DOHH2 (cell line): Measurements from ENCODE around the gene NEK1.

ENCODE experiments used
- H3F3A ChIP-seq: fragments of 200-600 bp; sonication (generic), shearing (Covaris generic); 2 replicates; pipeline ENCODE4 v1.6.0; 2016; ENCODE audit warnings: antibody characterized with exemption, mild to moderate bottlenecking; ENCODE audit not compliant: control insufficient read depth, insufficient read depth
- H3K27ac ChIP-seq: fragments of 200-600 bp; sonication (generic); 2 replicates; pipeline ENCODE4 v1.5.1; 2014; ENCODE audit warnings: low read depth, mild to moderate bottlenecking, low read length, moderate library complexity
- H3K27me3 ChIP-seq: fragments of 200-600 bp; sonication (generic); 2 replicates; pipeline ENCODE4 v1.6.1; 2014; ENCODE audit warnings: mild to moderate bottlenecking, low read length, mixed read lengths; ENCODE audit not compliant: control insufficient read depth
- H3K36me3 ChIP-seq: fragments of 200-600 bp; sonication (generic); 2 replicates; pipeline ENCODE4 v1.6.1; 2014; ENCODE audit warnings: mild to moderate bottlenecking, low read length, moderate library complexity, mixed read lengths; ENCODE audit not compliant: control insufficient read depth
- H3K4me1 ChIP-seq: fragments of 200-600 bp; sonication (generic); 2 replicates; pipeline ENCODE4 v1.6.1; 2014; ENCODE audit warnings: mild to moderate bottlenecking, low read length, mixed read lengths; ENCODE audit not compliant: control insufficient read depth
- H3K4me2 ChIP-seq: fragments of 200-600 bp; sonication (generic); 2 replicates; pipeline ENCODE4 v1.6.0; 2014; ENCODE audit warnings: mild to moderate bottlenecking, low read length, moderate library complexity
- H3K4me3 ChIP-seq: fragments of 200-600 bp; sonication (generic); 2 replicates; pipeline ENCODE4 v1.5.1; 2014; ENCODE audit warnings: mild to moderate bottlenecking, low read length, mixed read lengths
- H3K79me2 ChIP-seq: fragments of 200-600 bp; sonication (generic); 2 replicates; pipeline ENCODE4 v1.6.1; 2014; ENCODE audit warnings: mild to moderate bottlenecking, low read length, mixed read lengths; ENCODE audit not compliant: control insufficient read depth
- H3K9me2 ChIP-seq: fragments of 200-600 bp; sonication (generic); replicated peaks from 2 replicates; pipeline ENCODE4 v1.6.1; 2014; ENCODE audit warnings: mild to moderate bottlenecking, low read length, mixed read lengths; ENCODE audit not compliant: control insufficient read depth
- H3K9me3 ChIP-seq: fragments of 200-600 bp; sonication (generic); 2 replicates; pipeline ENCODE4 v1.6.1; 2014; ENCODE audit warnings: antibody characterized with exemption, low read length, mixed read lengths; ENCODE audit not compliant: control insufficient read depth, insufficient read depth
- H4K20me1 ChIP-seq: fragments of 200-600 bp; sonication (generic); 2 replicates; pipeline ENCODE4 v1.6.0; 2014; ENCODE audit warnings: low read depth, mild to moderate bottlenecking, antibody characterized with exemption, low read length, moderate library complexity; ENCODE audit not compliant: control insufficient read depth, insufficient read depth
- EZH2phosphoT487 ChIP-seq: fragments of 200-600 bp; sonication (generic); IDR thresholded peaks from 2 replicates; pipeline ENCODE4 v1.6.1; 2017; ENCODE audit warnings: borderline replicate concordance, mild to moderate bottlenecking, antibody characterized with exemption, low read length, moderate library complexity, mixed read lengths
- TF ChIP-seq, protein P1 (sequence below): fragments of 200-600 bp; sonication (generic); IDR thresholded peaks from one replicate; pipeline ENCODE4 v1.5.1; 2014; ENCODE audit warnings: antibody characterized with exemption, mild to moderate bottlenecking, low read depth, low read length; ENCODE audit not compliant: poor library complexity, severe bottlenecking

Gene NEK1

DNA sequence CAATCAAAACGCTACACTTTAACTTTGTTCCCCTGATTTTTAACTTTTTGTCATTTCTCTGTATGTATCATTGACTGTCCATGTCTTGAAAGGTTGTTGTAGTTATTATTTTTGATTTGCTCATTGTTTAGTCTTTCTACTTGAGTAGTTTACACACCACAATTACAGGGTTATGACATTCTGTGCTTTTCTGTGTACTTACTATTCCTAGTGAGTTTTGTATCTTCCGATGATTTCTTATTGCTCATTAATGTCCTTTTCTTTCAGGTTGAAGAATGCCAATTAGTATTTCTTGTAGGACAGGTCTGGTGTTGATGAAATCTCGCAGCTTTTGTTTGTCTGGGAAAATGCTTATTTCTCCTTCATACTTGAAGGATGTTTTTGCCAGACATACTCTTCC is 252.4 kb downstream of the NEK1 start:
- TF ChIP-seq, protein P1, sequence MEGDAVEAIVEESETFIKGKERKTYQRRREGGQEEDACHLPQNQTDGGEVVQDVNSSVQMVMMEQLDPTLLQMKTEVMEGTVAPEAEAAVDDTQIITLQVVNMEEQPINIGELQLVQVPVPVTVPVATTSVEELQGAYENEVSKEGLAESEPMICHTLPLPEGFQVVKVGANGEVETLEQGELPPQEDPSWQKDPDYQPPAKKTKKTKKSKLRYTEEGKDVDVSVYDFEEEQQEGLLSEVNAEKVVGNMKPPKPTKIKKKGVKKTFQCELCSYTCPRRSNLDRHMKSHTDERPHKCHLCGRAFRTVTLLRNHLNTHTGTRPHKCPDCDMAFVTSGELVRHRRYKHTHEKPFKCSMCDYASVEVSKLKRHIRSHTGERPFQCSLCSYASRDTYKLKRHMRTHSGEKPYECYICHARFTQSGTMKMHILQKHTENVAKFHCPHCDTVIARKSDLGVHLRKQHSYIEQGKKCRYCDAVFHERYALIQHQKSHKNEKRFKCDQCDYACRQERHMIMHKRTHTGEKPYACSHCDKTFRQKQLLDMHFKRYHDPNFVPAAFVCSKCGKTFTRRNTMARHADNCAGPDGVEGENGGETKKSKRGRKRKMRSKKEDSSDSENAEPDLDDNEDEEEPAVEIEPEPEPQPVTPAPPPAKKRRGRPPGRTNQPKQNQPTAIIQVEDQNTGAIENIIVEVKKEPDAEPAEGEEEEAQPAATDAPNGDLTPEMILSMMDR, result no peak
- no peak for TF ChIP-seq EZH2phosphoT487
- no peak overlapping the region for H3K27ac ChIP-seq

DNA sequence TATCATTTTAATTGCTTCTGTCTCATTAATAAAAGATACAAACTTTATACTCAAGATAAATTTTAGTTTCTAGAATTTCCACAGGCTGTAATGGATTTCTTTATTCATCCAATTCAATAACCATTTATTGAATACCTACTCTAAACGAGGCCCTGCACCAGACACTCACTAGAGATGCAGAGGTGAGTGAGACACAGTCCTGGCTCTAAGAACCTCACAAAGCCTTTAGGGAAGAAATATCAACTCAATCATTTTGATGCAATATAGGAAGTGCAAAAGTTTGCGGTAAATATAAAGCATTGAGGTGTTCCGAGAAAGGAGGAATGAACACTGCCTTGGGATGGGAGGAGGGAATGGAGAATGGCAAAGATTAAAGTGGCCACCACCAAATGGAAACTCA is 260.0 kb downstream of the NEK1 start:
- Histone ChIP-seq H3K4me1 (no peaks in the 10 kb centered on the region), H3K36me3 (no peaks in the 10 kb centered on the region), H3K4me2 (no peak overlapping the region), H3K27me3 (no peaks in the 10 kb centered on the region), H3K9me2 (no peaks in the 10 kb centered on the region), H3K4me3 (no peak overlapping the region), H3K9me3 (no peaks in the 10 kb centered on the region), H3F3A (no peaks in the 10 kb centered on the region), H4K20me1 (no peaks in the 10 kb centered on the region), H3K79me2 (no peaks in the 10 kb centered on the region), H3K27ac (no peak overlapping the region)
- TF ChIP-seq, protein P1, result no peak

More for the DNA sequence above, 252.4 kb downstream of the NEK1 start:
- Histone ChIP-seq H3K9me3 (no peaks in the 10 kb centered on the region), H3K36me3 (no peaks in the 10 kb centered on the region), H3F3A (no peaks in the 10 kb centered on the region), H3K9me2 (no peaks in the 10 kb centered on the region), H3K27me3 (no peaks in the 10 kb centered on the region), H3K4me3 (no peak overlapping the region), H3K4me1 (no peaks in the 10 kb centered on the region), H3K4me2 (no peak overlapping the region), H3K79me2 (no peaks in the 10 kb centered on the region), H4K20me1 (no peaks in the 10 kb centered on the region)

DNA sequence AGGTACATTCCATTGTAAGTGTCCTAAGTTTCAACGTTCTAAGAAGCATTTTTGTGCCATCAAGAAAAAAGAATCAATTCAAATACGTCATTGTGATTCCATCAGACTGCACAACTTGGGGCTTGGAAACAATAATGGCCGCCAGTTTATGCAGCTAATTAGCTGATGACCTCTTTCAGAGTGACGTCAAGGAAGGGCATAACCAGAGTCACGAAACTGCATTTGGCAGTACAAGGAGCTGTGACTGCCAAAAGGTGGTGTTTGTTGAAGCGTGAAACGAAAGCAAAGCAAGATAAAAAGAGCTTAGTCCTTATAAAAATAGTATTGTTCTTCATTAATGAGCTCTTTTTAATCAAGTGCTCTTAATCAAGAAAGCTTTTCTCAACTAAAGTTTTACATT is 260.5 kb downstream of the NEK1 start:
- H3K4me1 ChIP-seq, result no peaks in the 10 kb centered on the region
- H3F3A ChIP-seq, result no peaks in the 10 kb centered on the region
- no peaks in the 10 kb centered on the region for H3K79me2 ChIP-seq
- no peak overlapping the region for H3K4me3 ChIP-seq
- H4K20me1 ChIP-seq, result no peaks in the 10 kb centered on the region
- H3K9me2 ChIP-seq, result no peaks in the 10 kb centered on the region
- TF ChIP-seq EZH2phosphoT487, result no peak
- TF ChIP-seq, protein P1, result no peak
- H3K27me3 ChIP-seq, result no peaks in the 10 kb centered on the region
- H3K27ac ChIP-seq, result no peak overlapping the region
- H3K9me3 ChIP-seq, result no peaks in the 10 kb centered on the region
- H3K36me3 ChIP-seq, result no peaks in the 10 kb centered on the region
- H3K4me2 ChIP-seq, result no peak overlapping the region

DNA sequence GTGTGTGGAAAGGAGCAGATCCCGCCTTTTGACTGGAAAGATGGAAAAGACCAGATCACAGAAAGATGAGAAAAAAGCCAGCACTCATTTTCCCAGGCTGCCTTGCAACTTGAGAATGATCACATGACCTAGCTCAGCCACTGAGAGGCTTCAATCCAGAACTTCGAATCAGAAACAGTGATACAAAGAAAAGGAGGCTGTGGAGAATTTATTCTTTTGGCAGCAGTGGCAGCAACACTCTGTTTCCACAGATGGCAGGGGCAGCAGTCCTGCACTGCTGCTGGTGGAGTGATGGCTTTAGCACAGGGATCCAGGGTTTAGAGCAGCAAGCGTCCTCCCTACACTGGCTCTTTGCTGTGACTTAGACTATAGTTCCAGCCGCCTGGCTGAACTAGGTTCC is 263.8 kb downstream of the NEK1 start:
- H3K27me3 ChIP-seq, result no peaks in the 10 kb centered on the region
- H3K4me2 ChIP-seq, result no peak overlapping the region
- H4K20me1 ChIP-seq, result no peaks in the 10 kb centered on the region
- H3F3A ChIP-seq, result no peaks in the 10 kb centered on the region
- H3K9me2 ChIP-seq, result no peaks in the 10 kb centered on the region
- no peaks in the 10 kb centered on the region for H3K4me1 ChIP-seq
- no peak for TF ChIP-seq EZH2phosphoT487
- TF ChIP-seq, protein P1, result no peak
- no peak overlapping the region for H3K27ac ChIP-seq
- H3K79me2 ChIP-seq, result no peaks in the 10 kb centered on the region
- H3K9me3 ChIP-seq, result no peaks in the 10 kb centered on the region
- no peaks in the 10 kb centered on the region for H3K36me3 ChIP-seq
- no peak overlapping the region for H3K4me3 ChIP-seq
